ENCODE measurements around the gene SPESP1. TPM values are rescaled to one million over a fixed set of nuclear protein-coding genes. Genes with fewer than 3 reads are reported as not detected.

The SPESP1 gene
- total RNA-seq, 2 donors from 2014 or later: 1.1 to 1.6 TPM

- Mint-ChIP-seq H3K36me3 (no peaks in the 10 kb centered on the region), H3K9me3 (no peaks in the 10 kb centered on the region), H3K27ac (no peak overlapping the region)
- ATAC-seq (no peak), DNase-seq (ENCODE audit: low spot score in 2 of 2) (no peak)
Measured at GRCh38 chr15:68982976-68983563, 52.7 kb downstream of the SPESP1 start.

GRCh38 chr15:68983961-68984481, 53.7 kb downstream of the SPESP1 start:
- Mint-ChIP-seq H3K27ac (no peak overlapping the region), H3K9me3 (no peaks in the 10 kb centered on the region), H3K36me3 (no peaks in the 10 kb centered on the region)
- ATAC-seq (no peak), DNase-seq (ENCODE audit: low spot score in 2 of 2) (no peak)

GRCh38 chr15:68984586-68984985, 54.3 kb downstream of the SPESP1 start:
- no peak for DNase-seq (ENCODE audit: low spot score in 2 of 2)
- no peak for ATAC-seq
- no peaks in the 10 kb centered on the region for H3K36me3 Mint-ChIP-seq
- H3K27ac Mint-ChIP-seq: no peak overlapping the region
- H3K9me3 Mint-ChIP-seq: no peaks in the 10 kb centered on the region

GRCh38 chr15:68985361-68985891, 55.1 kb downstream of the SPESP1 start:
- Mint-ChIP-seq H3K9me3 (no peaks in the 10 kb centered on the region), H3K36me3 (no peaks in the 10 kb centered on the region), H3K27ac (no peak overlapping the region)
- no peak for DNase-seq (ENCODE audit: low spot score in 2 of 2)
- ATAC-seq: no peak

- H3K9me3 Mint-ChIP-seq: no peaks in the 10 kb centered on the region
- DNase-seq (ENCODE audit: low spot score in 2 of 2) (no peak), ATAC-seq (no peak)
- H3K36me3 Mint-ChIP-seq: no peaks in the 10 kb centered on the region
- H3K27ac Mint-ChIP-seq: no peak overlapping the region
Measured at GRCh38 chr15:68986322-68986721, 56.0 kb downstream of the SPESP1 start.

GRCh38 chr15:68987120-68987519, 56.8 kb downstream of the SPESP1 start:
- Mint-ChIP-seq H3K27ac (no peak overlapping the region), H3K36me3 (no peaks in the 10 kb centered on the region), H3K9me3 (no peaks in the 10 kb centered on the region)
- no peak for ATAC-seq
- no peak for DNase-seq (ENCODE audit: low spot score in 2 of 2)

GRCh38 chr15:68987676-68988075, 57.4 kb downstream of the SPESP1 start:
- ATAC-seq (no peak), DNase-seq (ENCODE audit: low spot score in 2 of 2) (no peak)
- Mint-ChIP-seq H3K9me3 (no peaks in the 10 kb centered on the region), H3K36me3 (no peaks in the 10 kb centered on the region), H3K27ac (no peak overlapping the region)

- ATAC-seq: no peak
- no peak overlapping the region for H3K27ac Mint-ChIP-seq
Measured at GRCh38 chr15:68989541-68990230, 59.4 kb downstream of the SPESP1 start.

GRCh38 chr15:68990231-68990991, 60.1 kb downstream of the SPESP1 start:
- H3K36me3 Mint-ChIP-seq: no peaks in the 10 kb centered on the region
- no peak overlapping the region for H3K27ac Mint-ChIP-seq
- DNase-seq (ENCODE audit: low spot score in 2 of 2) (no peak), ATAC-seq (peak in 1 of 2 donors; percentile 31)
- H3K9me3 Mint-ChIP-seq: no peaks in the 10 kb centered on the region

More at GRCh38 chr15:68989541-68990230, 59.4 kb downstream of the SPESP1 start:
- H3K9me3 Mint-ChIP-seq: no peaks in the 10 kb centered on the region
- H3K36me3 Mint-ChIP-seq: no peaks in the 10 kb centered on the region
- no peak for DNase-seq (ENCODE audit: low spot score in 2 of 2)

GRCh38 chr15:68990992-68991500, 60.7 kb downstream of the SPESP1 start:
- no peak for ATAC-seq
- no peaks in the 10 kb centered on the region for H3K36me3 Mint-ChIP-seq

GRCh38 chr15:68991723-68992122, 61.4 kb downstream of the SPESP1 start:
- no peak for ATAC-seq
- Mint-ChIP-seq H3K36me3 (no peaks in the 10 kb centered on the region), H3K9me3 (no peaks in the 10 kb centered on the region), H3K27ac (peak overlapping the region in 1 of 2 donors; percentile 39)
- DNase-seq (ENCODE audit: low spot score in 2 of 2): no peak

More at GRCh38 chr15:68990992-68991500, 60.7 kb downstream of the SPESP1 start:
- Mint-ChIP-seq H3K27ac (no peak overlapping the region), H3K9me3 (no peaks in the 10 kb centered on the region)
- DNase-seq (ENCODE audit: low spot score in 2 of 2): no peak

- Mint-ChIP-seq H3K36me3 (no peaks in the 10 kb centered on the region), H3K9me3 (no peaks in the 10 kb centered on the region), H3K27ac (no peak overlapping the region)
- ATAC-seq (no peak), DNase-seq (ENCODE audit: low spot score in 2 of 2) (no peak)
Measured at GRCh38 chr15:68992696-68993095, 62.4 kb downstream of the SPESP1 start.

- no peak for ATAC-seq
- no peaks in the 10 kb centered on the region for H3K9me3 Mint-ChIP-seq
- H3K36me3 Mint-ChIP-seq: no peaks in the 10 kb centered on the region
- no peak overlapping the region for H3K27ac Mint-ChIP-seq
- no peak for DNase-seq (ENCODE audit: low spot score in 2 of 2)
Measured at GRCh38 chr15:68993276-68993675, 63.0 kb downstream of the SPESP1 start.

GRCh38 chr15:68994149-68994548, 63.8 kb downstream of the SPESP1 start:
- Mint-ChIP-seq H3K9me3 (no peaks in the 10 kb centered on the region), H3K36me3 (no peaks in the 10 kb centered on the region), H3K27ac (no peak overlapping the region)
- DNase-seq (ENCODE audit: low spot score in 2 of 2) (no peak), ATAC-seq (no peak)

- ATAC-seq: no peak
- Mint-ChIP-seq H3K36me3 (no peaks in the 10 kb centered on the region), H3K27ac (no peak overlapping the region), H3K9me3 (no peaks in the 10 kb centered on the region)
- DNase-seq (ENCODE audit: low spot score in 2 of 2): no peak
Measured at GRCh38 chr15:68994981-68995761, 64.8 kb downstream of the SPESP1 start.
